ENCODE results near the gene GNPNAT1. TPM values are rescaled to one million over a fixed set of nuclear protein-coding genes. Genes with fewer than 3 reads are reported as not detected.
"Not testable (repeated sequence)": the region's sequence is repeated elsewhere in the genome, so short reads cannot be mapped to it uniquely, and the experiment has no call there.

The GNPNAT1 gene
- polyA plus RNA-seq, 3 donors: 27.4 to 32.7 (median 31.8) TPM

- no peak for DNase-seq
Observed at GRCh38 chr14:52797653-52798052, 6.2 kb upstream of the GNPNAT1 start.

GRCh38 chr14:52793061-52793460, 1.7 kb upstream of the GNPNAT1 start:
- no peak for DNase-seq

- DNase-seq: no peak
Observed at GRCh38 chr14:52792097-52792415, 649 bp upstream of the GNPNAT1 start.

- no peak for DNase-seq
Observed at GRCh38 chr14:52790756-52791222, 618 bp downstream of the GNPNAT1 start.

- no peak for DNase-seq
Observed at GRCh38 chr14:52790011-52790755, 1.2 kb downstream of the GNPNAT1 start.

- no peak for DNase-seq
Observed at GRCh38 chr14:52789118-52789517, 2.3 kb downstream of the GNPNAT1 start.

GRCh38 chr14:52786887-52787286, 4.5 kb downstream of the GNPNAT1 start:
- no peak for DNase-seq

GRCh38 chr14:52783206-52783605, 8.2 kb downstream of the GNPNAT1 start:
- no peak for DNase-seq

- DNase-seq: no peak
Observed at GRCh38 chr14:52781629-52782028, 9.8 kb downstream of the GNPNAT1 start.

- no peak for DNase-seq
Observed at GRCh38 chr14:52780893-52781292, 10.5 kb downstream of the GNPNAT1 start.

GRCh38 chr14:52778702-52779101, 12.7 kb downstream of the GNPNAT1 start:
- DNase-seq: no peak

GRCh38 chr14:52776816-52777215, 14.6 kb downstream of the GNPNAT1 start:
- no peak for DNase-seq

GRCh38 chr14:52769887-52770286, 21.5 kb downstream of the GNPNAT1 start:
- no peak for DNase-seq

- no peak for DNase-seq
Observed at GRCh38 chr14:52767058-52767833, 24.2 kb downstream of the GNPNAT1 start.

- DNase-seq: not testable (repeated sequence)
Observed at GRCh38 chr14:52762923-52763322, 28.5 kb downstream of the GNPNAT1 start.

- DNase-seq: no peak
Observed at GRCh38 chr14:52759145-52759544, 32.3 kb downstream of the GNPNAT1 start.

GRCh38 chr14:52755607-52756316, 35.6 kb downstream of the GNPNAT1 start:
- no peak for DNase-seq

GRCh38 chr14:52748647-52749292, 42.6 kb downstream of the GNPNAT1 start:
- DNase-seq: no peak

GRCh38 chr14:52741865-52742264, 49.5 kb downstream of the GNPNAT1 start:
- no peak for DNase-seq

GRCh38 chr14:52740751-52741150, 50.7 kb downstream of the GNPNAT1 start:
- no peak for DNase-seq

- no peak for DNase-seq
Observed at GRCh38 chr14:52738409-52738808, 53.0 kb downstream of the GNPNAT1 start.

- no peak for DNase-seq
Observed at GRCh38 chr14:52735921-52736489, 55.4 kb downstream of the GNPNAT1 start.
